Coronary artery (tissue), 2 donors: Measurements from ENCODE around the gene PITPNM3.

Source experiments
- DNase-seq: peaks from one replicate; pipeline ENCODE4 v3.0.0-alpha.2; 2017; ENCODE audit warnings: low spot score
- H3K27ac ChIP-seq, 2 donors: fragments of 200-600 bp; sonication (generic); one replicate each; pipeline ENCODE4 v1.5.1; 2016 to 2019
- H3K4me3 ChIP-seq: fragments of 200-600 bp; sonication (generic); 2 replicates; pipeline ENCODE4 v1.5.1; 2016; ENCODE audit warnings: mild to moderate bottlenecking, moderate library complexity
- TF ChIP-seq, protein P1 (sequence below): fragments of 200-600 bp; sonication (generic); IDR thresholded peaks from one replicate; pipeline ENCODE4 v1.5.1; 2019; ENCODE audit warnings: antibody characterized with exemption

The PITPNM3 gene

DNA sequence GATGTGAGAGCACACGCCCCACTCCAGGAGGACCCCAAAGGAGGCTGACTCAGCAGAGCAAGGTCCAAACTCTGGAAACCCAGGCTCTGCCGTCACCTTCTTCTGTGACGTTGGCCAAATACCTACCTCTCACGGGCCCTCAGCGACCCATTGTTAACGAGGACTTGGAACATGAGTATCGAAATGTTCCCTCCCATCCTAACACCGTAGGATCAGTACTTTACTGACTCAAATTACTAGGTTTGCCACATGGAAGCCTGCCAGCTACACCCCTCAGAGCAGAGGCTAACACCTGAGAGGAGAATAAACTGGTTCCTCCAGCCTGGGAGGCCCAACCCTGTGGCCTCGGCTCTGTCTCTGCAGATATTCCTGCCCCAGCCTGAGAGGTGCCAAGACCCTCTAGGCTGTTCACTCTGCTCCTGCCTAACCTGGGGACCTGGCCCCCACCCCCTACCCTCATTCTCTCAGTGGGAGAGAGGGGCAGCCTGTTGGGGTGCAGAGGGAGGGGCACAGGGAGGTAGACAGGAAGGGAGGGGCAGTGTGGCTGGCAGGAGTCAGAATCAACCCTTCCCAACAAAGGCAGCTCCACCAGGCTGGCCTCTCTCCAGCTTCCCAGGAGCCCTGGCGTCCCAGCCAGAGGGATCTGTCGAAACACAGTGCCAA is 4.4 kb downstream of the PITPNM3 start:
- TF ChIP-seq, protein P1, sequence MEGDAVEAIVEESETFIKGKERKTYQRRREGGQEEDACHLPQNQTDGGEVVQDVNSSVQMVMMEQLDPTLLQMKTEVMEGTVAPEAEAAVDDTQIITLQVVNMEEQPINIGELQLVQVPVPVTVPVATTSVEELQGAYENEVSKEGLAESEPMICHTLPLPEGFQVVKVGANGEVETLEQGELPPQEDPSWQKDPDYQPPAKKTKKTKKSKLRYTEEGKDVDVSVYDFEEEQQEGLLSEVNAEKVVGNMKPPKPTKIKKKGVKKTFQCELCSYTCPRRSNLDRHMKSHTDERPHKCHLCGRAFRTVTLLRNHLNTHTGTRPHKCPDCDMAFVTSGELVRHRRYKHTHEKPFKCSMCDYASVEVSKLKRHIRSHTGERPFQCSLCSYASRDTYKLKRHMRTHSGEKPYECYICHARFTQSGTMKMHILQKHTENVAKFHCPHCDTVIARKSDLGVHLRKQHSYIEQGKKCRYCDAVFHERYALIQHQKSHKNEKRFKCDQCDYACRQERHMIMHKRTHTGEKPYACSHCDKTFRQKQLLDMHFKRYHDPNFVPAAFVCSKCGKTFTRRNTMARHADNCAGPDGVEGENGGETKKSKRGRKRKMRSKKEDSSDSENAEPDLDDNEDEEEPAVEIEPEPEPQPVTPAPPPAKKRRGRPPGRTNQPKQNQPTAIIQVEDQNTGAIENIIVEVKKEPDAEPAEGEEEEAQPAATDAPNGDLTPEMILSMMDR = no peak
- DNase-seq = no peak
- H3K27ac ChIP-seq = no peak overlapping the region
- H3K4me3 ChIP-seq = no peak overlapping the region

DNA sequence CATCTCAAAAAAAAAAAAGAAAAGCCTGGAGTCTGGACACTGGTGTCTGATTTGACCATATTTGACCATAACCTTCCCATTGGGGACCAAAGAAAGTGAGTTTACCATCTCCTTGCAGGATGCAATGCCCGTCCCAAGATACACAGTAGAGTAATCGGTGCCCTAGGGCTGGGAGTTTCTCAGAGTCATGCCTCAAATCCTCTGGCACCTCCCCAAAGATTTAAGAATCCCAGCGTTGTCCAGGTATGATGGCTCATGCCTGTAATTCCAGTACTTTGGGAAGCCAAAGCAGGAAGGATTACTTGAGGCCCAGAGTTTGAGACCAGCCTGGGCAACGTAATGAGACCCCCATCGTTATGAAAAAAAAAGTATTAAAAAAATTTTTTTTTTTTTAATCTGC is 5.0 kb downstream of the PITPNM3 start:
- DNase-seq = no peak
- TF ChIP-seq, protein P1 = no peak
- Histone ChIP-seq H3K27ac (no peak overlapping the region), H3K4me3 (no peak overlapping the region)

DNA sequence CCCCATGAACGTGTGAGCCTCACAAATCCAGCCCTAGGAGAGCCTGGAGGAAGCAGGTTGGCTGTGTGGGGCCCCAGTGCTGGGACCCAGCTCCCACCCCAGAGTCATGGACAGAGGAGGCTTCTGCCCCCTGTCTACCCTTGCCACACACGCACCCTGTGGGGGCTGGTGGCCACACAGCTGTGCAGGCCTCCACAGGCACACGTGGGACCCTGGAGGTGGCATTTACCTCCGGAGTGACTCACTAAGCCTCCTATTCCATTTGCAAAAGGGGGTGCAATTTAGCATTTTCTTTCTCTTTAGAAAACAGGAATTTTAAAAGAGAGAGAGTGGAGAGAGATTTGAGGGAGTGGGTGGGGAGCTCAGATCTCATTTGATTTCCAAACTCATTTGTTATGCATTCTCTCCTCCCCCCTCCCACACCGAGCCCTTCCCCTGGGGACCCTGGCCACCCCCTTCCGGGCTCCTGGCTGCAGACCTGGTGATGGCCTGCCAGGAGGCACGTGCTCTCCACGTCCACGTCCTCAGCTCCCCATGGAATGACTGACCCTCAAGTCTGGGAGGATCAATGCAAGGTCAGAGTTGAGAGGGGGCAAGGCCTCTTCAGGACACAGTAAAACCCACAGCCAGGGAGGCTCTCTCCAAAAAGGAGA is 6.8 kb downstream of the PITPNM3 start:
- H3K4me3 ChIP-seq = no peak overlapping the region
- TF ChIP-seq, protein P1 = no peak
- no peak for DNase-seq
- H3K27ac ChIP-seq = no peak overlapping the region

DNA sequence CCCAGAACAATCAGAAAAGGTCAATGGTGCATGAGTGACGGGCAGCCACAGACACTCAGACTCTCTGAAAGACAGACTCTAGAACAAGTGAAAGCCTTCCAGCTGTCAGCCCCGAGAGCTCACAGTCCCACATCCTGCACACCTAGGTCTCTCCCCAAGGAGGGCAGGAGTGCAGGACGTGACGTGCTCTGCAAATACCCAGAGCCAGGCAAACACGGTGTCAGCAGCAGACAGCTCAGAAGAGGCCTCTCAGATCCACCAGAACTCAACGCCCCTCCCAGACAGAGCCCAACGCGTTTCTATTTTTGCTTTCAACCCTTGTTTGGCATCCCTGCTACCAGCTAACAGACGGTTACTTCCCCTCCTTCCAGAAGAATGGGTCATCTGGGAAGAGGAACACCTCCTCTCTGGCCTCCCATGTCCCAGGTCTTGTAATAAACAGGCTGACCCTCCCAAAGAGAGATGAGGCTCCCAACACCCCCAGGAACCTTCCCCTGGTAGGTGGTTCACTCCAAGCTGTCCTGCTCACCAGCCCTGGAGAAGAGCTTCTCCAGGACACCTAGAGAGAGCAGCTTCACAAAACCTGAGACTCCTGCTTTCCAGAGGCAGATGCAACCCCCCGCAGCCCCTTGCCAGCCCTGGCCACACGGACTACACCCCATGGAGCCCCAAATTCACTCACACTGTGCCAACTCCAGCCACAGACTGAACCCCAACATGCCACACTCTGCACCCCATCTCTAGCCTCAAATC is 7.6 kb downstream of the PITPNM3 start:
- no peak for DNase-seq
- Histone ChIP-seq H3K4me3 (no peak overlapping the region), H3K27ac (no peak overlapping the region)
- TF ChIP-seq, protein P1 = no peak

DNA sequence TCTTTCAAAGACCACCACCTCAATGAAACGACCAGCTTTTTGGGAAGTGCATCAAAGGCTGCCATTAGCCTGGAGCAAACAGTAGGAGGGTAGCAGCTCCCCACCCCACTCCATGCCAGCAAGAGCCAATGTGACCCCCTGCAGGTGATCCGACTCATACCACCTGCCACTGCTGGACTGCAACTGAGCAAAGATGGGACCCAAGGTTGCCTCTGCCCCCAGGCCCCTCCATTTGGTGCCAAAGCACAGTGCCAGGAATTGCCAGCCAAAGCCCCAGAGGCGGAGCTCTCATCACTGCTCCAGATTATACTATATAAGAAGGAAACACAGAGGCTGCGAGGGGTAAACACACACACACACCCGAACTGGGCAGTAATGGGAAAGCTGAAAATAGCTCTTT is 8.3 kb downstream of the PITPNM3 start:
- no peak for DNase-seq
- TF ChIP-seq, protein P1 = no peak
- no peak overlapping the region for H3K27ac ChIP-seq
- no peak overlapping the region for H3K4me3 ChIP-seq

DNA sequence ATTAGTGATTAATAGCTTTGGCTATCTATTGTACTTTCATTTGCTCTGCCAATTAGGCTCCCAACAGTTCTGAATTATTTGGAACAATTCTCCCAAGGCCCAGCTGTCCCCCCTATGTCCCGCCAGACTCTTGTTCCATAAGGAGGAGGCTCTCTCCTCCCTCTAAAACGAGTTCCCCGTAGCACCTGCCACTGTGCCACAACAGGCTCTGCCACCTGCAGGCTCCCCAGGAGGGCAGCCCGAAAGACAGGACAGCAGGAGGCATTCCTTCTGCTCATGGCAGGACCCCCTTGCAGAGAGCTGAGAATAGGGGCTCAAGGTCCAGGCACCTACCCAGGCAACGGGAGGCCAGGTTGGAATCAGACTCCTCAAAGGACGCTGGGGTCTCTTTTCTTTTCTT is 9.0 kb downstream of the PITPNM3 start:
- Histone ChIP-seq H3K27ac (no peak overlapping the region), H3K4me3 (no peak overlapping the region)
- no peak for DNase-seq
- TF ChIP-seq, protein P1 = no peak
